CD14-positive monocyte (primary cell): ENCODE data around the gene PPIE. TPM values are rescaled to one million over a fixed set of nuclear protein-coding genes. Genes with fewer than 3 reads are reported as not detected.

ENCODE experiments used
- DNase-seq, 3 donors: peaks; one replicate each; pipeline ENCODE4 v3.0.0-alpha.2; 2011 to 2022
- H2AFZ ChIP-seq: 2 replicates; pipeline ENCODE4 v1.6.0; 2012; ENCODE audit warnings: mild to moderate bottlenecking, low read depth, low read length, inconsistent platforms; ENCODE audit not compliant: insufficient read depth, poor library complexity, severe bottlenecking
- H3K27ac ChIP-seq, 2 donors: 1 replicate in 1 of 2; 2 replicates in 1 of 2; pipeline ENCODE4 v1.5.1; 2012 to 2013; ENCODE audit warnings: low read length in 2 of 2, control low read depth in 1 of 2, inconsistent platforms in 1 of 2, low read depth in 1 of 2, mild to moderate bottlenecking in 1 of 2
- H3K27me3 ChIP-seq, 2 donors: one replicate each; pipeline versions ENCODE4 v1.6.0 to v1.6.1; 2011 to 2013; ENCODE audit warnings: low read length in 2 of 2; ENCODE audit not compliant: control insufficient read depth in 2 of 2, insufficient read depth in 2 of 2
- H3K36me3 ChIP-seq, 2 donors: replicated peaks in 1 of 2; 1 replicate in 1 of 2; 2 replicates in 1 of 2; pipeline versions ENCODE4 v1.5.1 to v1.6.1; 2012 to 2013; ENCODE audit warnings: low read length in 2 of 2, control low read depth in 1 of 2, inconsistent platforms in 1 of 2, mild to moderate bottlenecking in 1 of 2; ENCODE audit not compliant: insufficient read depth in 2 of 2, control insufficient read depth in 1 of 2
- H3K4me1 ChIP-seq, 2 donors: 1 replicate in 1 of 2; 2 replicates in 1 of 2; pipeline versions ENCODE4 v1.5.1 to v1.6.1; 2012 to 2013; ENCODE audit warnings: low read length in 2 of 2, control low read depth in 1 of 2, inconsistent platforms in 1 of 2, mild to moderate bottlenecking in 1 of 2, moderate library complexity in 1 of 2; ENCODE audit not compliant: insufficient read depth in 2 of 2, control insufficient read depth in 1 of 2
- H3K4me2 ChIP-seq: replicated peaks from 2 replicates; pipeline ENCODE3; 2012; ENCODE audit warnings: low read length, moderate library complexity, mild to moderate bottlenecking; ENCODE audit not compliant: poor library complexity, severe bottlenecking; ENCODE audit errors: extremely low read depth
- H3K4me3 ChIP-seq, 3 experiments: fragments of 200-600 bp in 1 of 3; sonication (generic) in 1 of 3; replicated peaks in 1 of 3; 1 replicate in 2 of 3; 2 replicates in 1 of 3; pipeline ENCODE4 v1.5.1; 2011 to 2013; ENCODE audit warnings: low read length in 3 of 3, mild to moderate bottlenecking in 3 of 3, control low read depth in 2 of 3, low read depth in 2 of 3, inconsistent platforms in 1 of 3, moderate library complexity in 1 of 3
- H3K79me2 ChIP-seq: 2 replicates; pipeline ENCODE4 v1.6.0; 2012; ENCODE audit warnings: mild to moderate bottlenecking, control low read depth, inconsistent platforms, low read length, moderate library complexity; ENCODE audit not compliant: insufficient read depth
- H3K9ac ChIP-seq: 2 replicates; pipeline ENCODE4 v1.6.0; 2017; ENCODE audit warnings: low read length, mild to moderate bottlenecking; ENCODE audit not compliant: insufficient read depth, poor library complexity, severe bottlenecking
- H3K9me3 ChIP-seq, 2 donors: replicated peaks in 1 of 2; 1 replicate in 1 of 2; 2 replicates in 1 of 2; pipeline versions ENCODE4 v1.5.1 to v1.6.1; 2012 to 2013; ENCODE audit warnings: low read length in 2 of 2, control low read depth in 1 of 2; ENCODE audit not compliant: control insufficient read depth in 1 of 2, insufficient read depth in 1 of 2
- H4K20me1 ChIP-seq: 2 replicates; pipeline ENCODE4 v1.6.0; 2012; ENCODE audit warnings: mild to moderate bottlenecking, low read length, control low read depth, moderate library complexity; ENCODE audit not compliant: insufficient read depth
- H3K27ac Mint-ChIP-seq, 7 donors: one replicate each; pipeline ENCODE4 v1.8.0; 2020; ENCODE audit warnings: mild to moderate bottlenecking in 7 of 7, mixed read lengths in 7 of 7, moderate library complexity in 6 of 7, inconsistent platforms in 2 of 7
- H3K27me3 Mint-ChIP-seq, 3 donors: one replicate each; pipeline ENCODE4 v1.8.0; 2021 to 2022; ENCODE audit warnings: low read depth in 3 of 3, mild to moderate bottlenecking in 3 of 3, mixed read lengths in 3 of 3, moderate library complexity in 3 of 3, inconsistent platforms in 1 of 3
- H3K36me3 Mint-ChIP-seq, 2 donors: one replicate each; pipeline ENCODE4 v1.8.0; 2020; ENCODE audit warnings: mixed read lengths in 2 of 2, inconsistent platforms in 1 of 2, mild to moderate bottlenecking in 1 of 2
- H3K4me1 Mint-ChIP-seq: one replicate; pipeline ENCODE4 v1.8.0; 2020; ENCODE audit warnings: mild to moderate bottlenecking, mixed read lengths
- H3K4me3 Mint-ChIP-seq, 2 donors: one replicate each; pipeline ENCODE4 v1.8.0; 2020; ENCODE audit warnings: mild to moderate bottlenecking in 2 of 2, mixed read lengths in 2 of 2, moderate library complexity in 1 of 2
- H3K9me3 Mint-ChIP-seq, 7 donors: one replicate each; pipeline ENCODE4 v1.8.0; 2020 to 2022; ENCODE audit warnings: mixed read lengths in 7 of 7, mild to moderate bottlenecking in 6 of 7, moderate library complexity in 6 of 7, inconsistent platforms in 2 of 7
- CTCF ChIP-seq: fragments of 200-600 bp; IDR thresholded peaks from one replicate; pipeline ENCODE4 v1.8.0; 2022; ENCODE audit warnings: antibody characterized with exemption, mild to moderate bottlenecking
- WGBS: methylation state at CpG from one replicate; pipeline ENCODE4 v1.1.5; 2013; ENCODE audit warnings: missing lambda C conversion rate; ENCODE audit not compliant: insufficient coverage; 5-methylcytosine and 5-hydroxymethylcytosine counted together
- intact Hi-C, 2 donors: fragments of 100-400 bp; cut with micrococcal nuclease; formaldehyde crosslinking; loops; one replicate each; pipeline versions ENCODE4 v1.15.0 to v1.15.1; 2023
- polyA plus RNA-seq, 3 donors: library from polyadenylated mRNA; depleted of rRNA in 1 of 3; unstranded in 2 of 3; stranded (reverse) in 1 of 3; fragments of 300-500 nt in 2 of 3; fragments of >200 nt in 1 of 3; fragmentation: Illumina TruSeq in 2 of 3; gene quantifications; 1 replicate in 2 of 3; 2 replicates in 1 of 3; pipeline ENCODE4 v1.2.3, GENCODE V29; 2012 to 2021

Gene PPIE
- polyA plus RNA-seq, 3 donors: 48.8 to 55.9 (median 48.9) TPM

- peak overlapping the region in 1 of 2 donors; percentile 74 for H3K27ac ChIP-seq
- H3K27ac Mint-ChIP-seq: peak overlapping the region in 6 of 7 donors; percentile 63 to 88 (median 76)
- H3K4me1 Mint-ChIP-seq: peaks cover 49% of the 10 kb centered on the region
- peak overlapping the region; percentile 84 to 95 for H3K4me3 Mint-ChIP-seq
- no peaks in the 10 kb centered on the region for H4K20me1 ChIP-seq
- no peak for DNase-seq
- H3K4me3 ChIP-seq: peak overlapping the region; percentile 59 to 80 (median 73)
- H3K36me3 ChIP-seq: no peaks in the 10 kb centered on the region
- 49% methylated on average over 12 of the region's 15 CpGs for WGBS
- H3K9ac ChIP-seq: peak overlapping the region; percentile 79
- intact Hi-C loops: loop anchor here in 1 of 2 donors (10.0 kb wide), 1 partner anchor 55 kb away; the partner anchor contains the start of gene PPIE
- peaks cover 28 to 42% of the 10 kb centered on the region in 2 donors for H3K4me1 ChIP-seq
- TF ChIP-seq CTCF: no peak
- H2AFZ ChIP-seq: peak overlapping the region; percentile 96
- peaks cover 0 to 6% of the 10 kb centered on the region in 2 donors for H3K27me3 ChIP-seq
- peaks cover 0 to 2% of the 10 kb centered on the region in 2 donors for H3K36me3 Mint-ChIP-seq
- H3K9me3 ChIP-seq: no peaks in the 10 kb centered on the region
- H3K79me2 ChIP-seq: peaks cover 9% of the 10 kb centered on the region
- peak overlapping the region; percentile 93 for H3K4me2 ChIP-seq
- H3K27me3 Mint-ChIP-seq: peaks cover 9 to 14% (median 12%) of the 10 kb centered on the region in 3 donors
- peaks cover 0 to 2% (median 0%) of the 10 kb centered on the region in 7 donors for H3K9me3 Mint-ChIP-seq
These were observed 51.0 kb downstream of the PPIE start for GRCh38 chr1:39789571-39790110.

- Histone ChIP-seq H3K36me3 (no peaks in the 10 kb centered on the region), H3K4me3 (no peak overlapping the region), H3K27ac (no peak overlapping the region), H3K9ac (no peak overlapping the region), H3K4me2 (no peak overlapping the region), H3K27me3 (peaks cover 0 to 6% of the 10 kb centered on the region in 2 donors), H3K9me3 (no peaks in the 10 kb centered on the region), H3K4me1 (peaks cover 31 to 51% of the 10 kb centered on the region in 2 donors), H4K20me1 (no peaks in the 10 kb centered on the region), H3K79me2 (peaks cover 9% of the 10 kb centered on the region), H2AFZ (no peak overlapping the region)
- WGBS: 100% methylated on average over 1 of the region's 2 CpGs
- H3K4me3 Mint-ChIP-seq: no peak overlapping the region
- H3K4me1 Mint-ChIP-seq: peaks cover 59% of the 10 kb centered on the region
- peaks cover 0 to 2% (median 0%) of the 10 kb centered on the region in 7 donors for H3K9me3 Mint-ChIP-seq
- TF ChIP-seq CTCF: no peak
- H3K27ac Mint-ChIP-seq: no peak overlapping the region
- H3K27me3 Mint-ChIP-seq: peaks cover 7 to 14% (median 11%) of the 10 kb centered on the region in 3 donors
- no peak for DNase-seq
- H3K36me3 Mint-ChIP-seq: peaks cover 0 to 2% of the 10 kb centered on the region in 2 donors
- intact Hi-C loops: no loop called here
These were observed 53.2 kb downstream of the PPIE start for GRCh38 chr1:39791838-39792237.
